AG08395 (cell line): ENCODE measurements around the gene KIF3B.
"Not testable (repeated sequence)": the region's sequence is repeated elsewhere in the genome, so short reads cannot be mapped to it uniquely, and the experiment has no call there.

Experiments
- DNase-seq: peaks from one replicate; pipeline ENCODE4 v3.0.0; 2012; ENCODE audit warnings: mixed read lengths, low spot score

Gene KIF3B

DNA sequence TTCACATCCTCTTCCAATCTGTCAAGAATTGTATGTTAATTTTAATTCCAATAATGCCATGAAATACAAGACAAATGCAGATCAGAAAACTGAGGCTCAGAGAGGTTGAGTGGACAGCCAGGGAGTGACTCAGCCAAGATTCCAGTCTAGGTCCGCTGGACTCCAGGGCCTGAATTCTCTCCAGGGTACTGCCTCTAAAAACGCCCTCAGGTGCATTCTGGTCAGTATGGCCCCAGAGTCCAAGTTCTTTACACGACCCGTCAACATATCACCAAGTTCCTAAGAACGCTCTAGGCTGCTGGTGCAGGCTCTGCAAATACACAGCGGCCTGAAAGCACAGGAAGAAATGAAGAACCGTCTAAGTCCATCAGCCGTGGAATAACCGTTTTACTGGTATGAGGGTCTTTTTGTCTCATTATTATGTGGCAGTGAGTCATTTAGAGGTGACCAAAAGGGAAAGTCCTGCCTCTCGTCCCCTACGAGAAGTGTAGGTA lies 80.0 kb downstream of the KIF3B start:
- peak; percentile 10 for DNase-seq

DNA sequence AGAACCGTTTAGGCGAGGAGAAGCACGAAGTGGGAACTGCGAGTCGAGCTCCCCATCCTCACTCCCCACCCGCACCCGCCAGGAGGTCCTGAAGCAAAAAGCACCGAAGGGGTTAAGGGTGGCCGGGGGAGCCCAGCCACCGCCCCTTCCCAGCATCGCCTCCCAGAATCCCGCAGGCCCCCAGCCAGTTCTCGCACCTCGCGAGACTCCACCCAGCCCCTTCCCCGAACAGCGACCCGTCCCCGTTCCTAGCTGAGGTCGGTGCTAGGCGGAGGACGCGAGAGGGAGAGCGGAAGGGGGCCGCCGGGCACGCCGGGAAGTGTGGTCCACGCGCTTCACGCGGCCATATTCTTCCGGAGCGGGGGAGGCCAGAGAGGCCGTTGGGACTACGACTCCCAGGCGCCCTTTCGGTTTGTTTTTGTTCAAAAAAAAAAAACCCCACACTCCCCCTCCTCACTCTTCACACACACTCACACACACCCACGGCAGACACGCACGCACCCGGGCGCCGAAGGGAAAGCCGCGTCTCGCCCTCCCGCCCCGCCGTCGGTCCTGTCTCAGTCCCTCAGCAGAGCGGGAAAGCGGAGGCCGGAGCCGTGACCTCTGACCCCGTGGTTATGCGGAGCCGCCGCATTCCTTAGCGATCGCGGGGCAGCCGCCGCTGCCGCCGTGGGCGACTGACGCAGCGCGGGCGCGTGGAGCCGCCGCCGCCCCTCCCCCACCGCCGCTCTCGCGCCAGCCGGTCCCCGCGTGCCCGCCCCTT lies 80.6 kb downstream of the KIF3B start, which contains the start of gene ASXL1:
TSS of gene ASXL1 (plus strand) at position 463 of the 763 bp plus-strand sequence. CDS start 445 bp downstream, outside the sequence.
- DNase-seq: peak; percentile 89

DNA sequence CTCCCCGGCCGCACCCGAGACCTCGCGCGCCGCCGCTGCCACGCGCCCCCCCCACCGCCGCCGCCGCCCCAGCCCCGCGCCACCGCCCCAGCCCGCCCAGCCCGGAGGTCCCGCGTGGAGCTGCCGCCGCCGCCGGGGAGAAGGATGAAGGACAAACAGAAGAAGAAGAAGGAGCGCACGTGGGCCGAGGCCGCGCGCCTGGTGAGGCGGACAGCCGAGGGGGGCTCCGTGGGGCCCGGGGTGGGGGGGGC lies 81.1 kb downstream of the KIF3B start:
- DNase-seq: no peak

DNA sequence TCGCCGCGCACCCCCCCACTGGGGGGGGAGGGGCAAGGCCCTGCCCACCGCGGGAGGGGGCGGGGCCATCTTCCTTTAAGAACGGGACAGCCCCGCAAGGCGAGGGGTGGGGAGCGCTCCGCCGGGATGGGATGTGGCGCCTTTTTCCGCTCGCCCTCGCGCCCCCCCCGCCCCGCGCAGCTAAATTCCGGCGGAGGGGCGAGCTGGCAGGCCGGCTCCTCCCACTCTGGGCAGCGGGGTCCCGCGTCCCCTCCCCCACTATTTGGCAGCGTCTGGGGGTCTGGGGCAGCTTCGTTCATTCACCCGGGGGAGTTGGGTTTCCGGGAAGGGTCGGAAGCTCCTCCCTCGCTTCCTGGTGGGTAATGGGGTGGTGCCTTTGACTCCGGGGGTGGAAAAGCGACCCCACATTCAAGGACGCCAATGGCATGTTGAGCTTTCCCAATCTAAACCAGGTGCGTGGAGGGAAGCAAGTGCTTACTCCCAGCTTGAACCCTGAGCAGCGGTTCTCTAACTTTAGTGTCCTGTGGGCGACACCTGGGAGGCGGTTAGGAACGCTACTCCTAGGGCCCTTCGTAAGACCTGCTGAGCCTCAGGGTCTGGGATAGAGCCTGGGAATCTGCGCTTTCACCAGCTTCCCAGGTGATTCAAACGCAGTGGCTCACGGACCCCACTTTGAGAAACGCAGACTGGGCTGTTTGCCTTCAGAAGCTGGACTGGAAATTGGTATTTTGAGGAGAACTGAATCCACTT lies 81.6 kb downstream of the KIF3B start:
- DNase-seq: peak; percentile 77

DNA sequence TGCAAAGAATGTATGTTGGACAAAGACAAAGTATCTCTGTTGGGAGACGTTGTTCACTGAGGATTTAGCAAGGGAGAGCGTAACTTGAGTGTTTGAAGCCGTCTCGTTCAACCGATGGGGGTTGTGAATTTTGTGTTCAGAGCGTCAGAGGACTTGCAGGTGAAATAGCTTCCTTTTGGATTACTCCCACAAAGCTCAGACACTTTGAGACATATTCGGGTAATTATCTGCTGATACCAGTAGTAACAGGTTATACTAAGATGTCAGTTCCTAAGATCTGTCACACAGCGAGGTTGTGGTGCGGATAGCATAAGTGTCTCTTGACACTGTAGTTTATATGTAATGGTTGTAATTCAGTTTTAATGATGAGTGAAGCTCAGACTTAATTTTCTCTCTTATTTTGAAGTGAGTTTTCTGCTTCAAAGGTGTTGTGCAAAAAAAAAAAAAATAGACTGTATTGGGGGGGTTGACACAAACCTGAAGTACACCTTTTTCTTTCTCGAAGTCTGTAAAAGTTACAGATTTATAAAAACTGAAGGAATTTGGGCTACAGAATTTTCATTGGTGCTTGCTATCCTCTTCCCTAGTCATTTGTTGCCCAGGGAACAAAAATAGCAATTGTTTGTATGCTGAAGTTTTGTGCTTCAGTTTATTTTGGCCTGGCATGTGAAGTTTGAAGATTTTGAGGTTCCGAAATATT lies 82.3 kb downstream of the KIF3B start:
- peak; percentile 45 for DNase-seq

DNA sequence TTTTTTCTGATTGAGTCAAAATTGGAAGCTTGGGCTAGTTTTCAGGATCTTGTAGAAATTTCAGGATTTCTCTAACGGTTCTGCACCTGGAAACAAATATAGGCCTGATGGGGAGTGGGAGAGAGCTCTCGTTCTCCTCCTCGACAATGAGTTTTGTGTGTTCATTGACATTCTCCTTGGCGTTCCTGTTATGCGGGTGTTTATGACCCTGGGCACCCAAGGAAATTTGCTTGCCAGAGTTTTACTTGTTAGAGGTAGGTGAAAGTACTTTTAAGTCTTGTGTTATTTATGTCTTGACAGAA lies 82.8 kb downstream of the KIF3B start:
- no peak for DNase-seq

DNA sequence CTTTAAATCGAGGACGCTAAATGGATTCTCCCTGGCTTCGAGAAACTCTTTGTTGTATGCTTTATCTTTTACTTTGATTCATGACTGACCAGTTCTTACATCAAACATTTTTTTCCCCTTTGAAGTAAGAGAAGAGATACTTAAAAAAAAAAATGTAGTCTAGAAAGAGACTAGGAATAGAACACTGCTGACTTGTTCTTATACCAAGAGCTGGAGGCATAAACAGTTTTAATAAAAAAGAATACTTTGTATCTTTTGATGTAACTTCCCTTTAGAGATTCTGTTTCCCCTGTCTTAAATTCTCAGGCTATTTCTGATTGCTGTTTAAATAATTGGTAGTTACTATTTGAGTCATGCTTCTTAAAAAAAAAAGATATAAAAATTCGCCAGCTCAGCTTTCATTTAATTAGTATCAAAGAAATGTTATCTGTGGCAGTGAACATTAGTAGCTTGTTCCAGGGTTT lies 85.5 kb downstream of the KIF3B start:
- no peak for DNase-seq

DNA sequence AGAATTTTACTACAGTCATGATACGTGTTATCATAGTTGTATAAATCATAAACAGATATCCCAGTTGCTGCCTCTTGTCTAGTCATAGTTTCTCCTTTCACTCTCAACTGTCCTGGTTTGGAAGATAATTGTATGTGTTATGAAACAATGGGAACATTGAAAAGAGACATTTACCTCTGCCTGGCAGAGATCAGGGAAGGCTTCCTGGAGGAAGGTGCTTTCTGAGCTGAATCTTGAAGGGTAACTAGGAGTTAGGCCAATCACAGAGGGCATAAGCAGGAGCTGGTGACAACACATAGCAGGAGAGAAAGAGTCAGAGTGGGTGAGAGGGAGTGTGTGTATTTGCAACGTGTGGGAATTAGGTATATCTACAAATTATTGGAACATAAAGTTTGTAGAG lies 86.0 kb downstream of the KIF3B start:
- DNase-seq: no peak

DNA sequence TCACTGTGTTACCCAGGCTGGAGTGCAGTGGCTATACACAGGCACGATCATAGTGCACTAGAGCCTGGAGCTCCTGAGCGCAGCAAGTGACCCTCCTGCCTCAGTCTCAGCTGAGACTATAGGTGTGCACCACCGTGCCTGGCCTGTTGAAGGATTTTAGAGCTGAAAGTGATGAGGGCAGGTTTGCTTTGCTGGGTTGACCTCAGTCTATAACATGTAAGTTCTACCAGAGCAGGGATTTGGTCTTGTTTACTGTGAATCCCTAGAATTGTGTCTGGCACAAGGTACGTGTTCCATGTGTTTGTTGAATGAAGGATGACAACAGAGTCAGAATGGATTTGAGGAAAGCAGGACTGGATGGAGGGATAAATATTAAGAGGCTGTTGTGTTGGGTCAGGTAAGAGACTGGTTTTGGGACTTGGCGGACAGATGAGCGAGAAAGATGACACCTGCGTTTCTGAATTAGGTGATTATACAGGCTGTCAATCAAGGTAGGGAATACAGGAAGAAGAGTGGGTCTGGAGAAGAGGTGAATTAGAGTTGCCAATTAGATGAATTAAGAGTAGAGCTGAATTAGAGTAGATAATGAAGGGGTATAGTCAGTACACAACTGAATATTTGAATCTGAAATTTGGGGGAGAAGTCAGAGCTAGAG lies 87.2 kb downstream of the KIF3B start:
- no peak for DNase-seq

DNA sequence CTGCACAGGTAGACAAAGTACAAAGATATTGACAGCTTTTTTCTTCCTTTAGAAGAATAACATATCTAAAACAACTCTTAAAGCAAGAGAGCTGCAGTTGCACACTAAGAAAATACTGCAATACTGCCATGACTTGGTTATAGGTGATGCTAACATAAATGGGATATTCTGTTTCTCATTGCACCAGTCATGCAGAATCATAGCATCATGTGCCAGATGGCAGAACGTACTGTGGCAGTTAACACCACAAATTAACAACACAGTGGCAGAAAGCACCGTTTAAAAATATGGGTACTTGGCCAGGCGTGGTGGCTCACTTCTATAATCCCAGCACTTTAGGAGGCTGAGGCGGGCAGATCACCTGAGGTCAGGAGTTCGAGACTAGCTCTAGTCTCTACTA lies 88.1 kb downstream of the KIF3B start:
- no peak for DNase-seq

DNA sequence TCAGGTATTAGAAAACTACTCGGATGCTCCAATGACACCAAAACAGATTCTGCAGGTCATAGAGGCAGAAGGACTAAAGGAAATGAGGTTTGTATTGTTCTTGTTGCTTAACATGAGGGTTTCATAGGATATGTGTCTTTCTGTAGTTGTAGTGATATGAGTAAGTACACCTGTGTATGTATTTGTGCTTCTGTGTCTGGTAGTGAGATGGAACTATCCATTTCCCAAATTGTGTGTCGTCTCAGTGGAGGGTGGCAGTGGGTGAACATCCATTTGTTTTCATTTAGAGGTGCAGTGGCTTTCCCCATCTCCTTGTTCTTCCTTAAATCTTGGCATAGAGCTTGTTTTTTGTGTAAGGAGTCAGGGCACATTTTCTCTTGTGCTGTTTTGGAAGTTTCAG lies 88.9 kb downstream of the KIF3B start:
- no peak for DNase-seq

DNA sequence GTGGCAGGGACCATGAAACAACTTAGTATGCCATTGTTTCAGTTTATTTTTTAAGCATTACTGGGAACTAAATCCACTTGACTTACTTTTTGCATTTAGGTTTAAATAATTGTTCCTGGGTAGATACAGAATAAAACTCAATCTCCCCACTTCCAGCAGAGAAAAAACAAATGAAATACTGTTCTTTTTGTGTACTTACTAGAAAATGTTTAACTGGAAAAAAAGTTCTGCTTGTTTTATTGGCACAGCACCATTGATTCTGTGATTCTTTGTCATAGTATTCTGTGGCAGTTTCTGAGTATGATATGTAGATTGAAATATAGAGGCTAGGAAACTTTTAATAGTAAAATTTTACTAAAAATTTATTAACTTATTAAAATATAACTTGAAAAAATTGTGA lies 90.9 kb downstream of the KIF3B start:
- DNase-seq: no peak

DNA sequence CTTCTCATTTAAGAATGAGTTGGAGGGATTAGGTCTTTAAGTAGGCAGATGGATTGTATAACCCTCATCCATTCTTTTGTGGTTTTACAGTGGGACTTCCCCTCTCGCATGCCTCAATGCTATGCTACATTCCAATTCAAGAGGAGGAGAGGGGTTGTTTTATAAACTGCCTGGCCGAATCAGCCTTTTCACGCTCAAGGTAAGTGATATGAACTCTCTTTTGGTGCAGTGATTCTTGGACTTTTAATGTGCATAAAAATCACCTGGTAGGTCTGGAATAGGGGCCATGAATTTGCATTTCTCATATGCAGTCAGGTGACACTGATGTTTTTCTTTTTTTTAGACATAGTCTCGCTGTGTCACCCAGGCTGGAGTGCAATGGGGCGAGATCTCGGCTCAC lies 91.5 kb downstream of the KIF3B start:
- DNase-seq: no peak

DNA sequence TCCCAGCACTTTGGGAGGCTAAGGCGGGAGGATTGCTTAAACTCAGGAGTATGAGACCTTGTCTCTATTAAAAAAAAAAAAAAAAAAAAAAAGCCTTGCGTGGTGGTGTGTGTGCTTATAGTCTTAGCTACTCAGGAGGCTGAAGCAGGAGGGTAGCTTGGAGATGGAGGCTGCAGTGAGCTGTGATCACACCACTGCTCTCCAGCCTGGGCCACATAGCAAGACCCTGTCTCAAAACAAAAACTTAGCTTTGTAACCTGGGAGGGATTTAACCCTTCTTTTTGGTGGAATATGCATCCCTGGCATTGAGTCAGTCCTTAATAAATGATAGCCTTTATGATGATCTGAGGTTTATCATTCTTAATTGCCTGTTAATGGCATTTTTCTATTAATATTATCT lies 93.4 kb downstream of the KIF3B start:
- no peak for DNase-seq

DNA sequence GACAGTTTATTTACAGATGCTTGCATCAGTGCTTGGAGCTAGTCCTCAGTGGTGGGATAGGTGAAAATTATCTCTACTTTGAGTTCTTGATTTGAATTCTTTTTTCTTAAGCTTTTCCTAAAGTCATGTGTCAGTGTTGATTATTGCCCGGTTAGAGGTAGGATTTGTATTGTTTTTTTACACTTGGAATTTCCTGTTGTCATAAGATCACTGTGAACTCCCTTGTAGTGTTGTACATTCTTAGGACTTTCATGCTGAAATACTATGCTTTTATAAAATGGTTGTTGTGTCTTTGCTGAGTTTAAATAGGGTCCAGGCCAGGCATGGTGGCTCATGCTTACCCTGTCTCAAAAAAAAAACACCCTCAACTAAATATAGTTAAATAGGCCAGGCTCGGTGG lies 101.0 kb downstream of the KIF3B start:
- DNase-seq: no peak

DNA sequence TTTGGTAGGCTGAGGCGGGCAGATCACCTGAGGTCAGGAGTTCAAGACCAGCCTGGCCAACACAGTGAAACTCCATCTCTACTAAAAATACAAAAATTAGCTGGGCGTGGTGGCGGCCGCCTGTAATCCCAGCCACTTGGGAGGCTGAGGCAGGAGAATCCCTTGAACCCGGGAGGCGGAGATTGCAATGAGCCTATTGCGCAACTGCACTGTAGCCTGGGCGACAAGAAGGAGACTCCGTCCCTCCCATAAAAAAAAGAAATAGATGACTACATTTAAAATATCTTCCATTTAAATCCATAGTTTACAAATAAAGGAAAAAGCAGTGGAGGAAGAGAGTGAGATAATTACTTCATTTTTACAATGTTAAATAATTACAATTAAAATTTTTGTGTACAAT lies 102.6 kb downstream of the KIF3B start:
- DNase-seq: not testable (repeated sequence)

DNA sequence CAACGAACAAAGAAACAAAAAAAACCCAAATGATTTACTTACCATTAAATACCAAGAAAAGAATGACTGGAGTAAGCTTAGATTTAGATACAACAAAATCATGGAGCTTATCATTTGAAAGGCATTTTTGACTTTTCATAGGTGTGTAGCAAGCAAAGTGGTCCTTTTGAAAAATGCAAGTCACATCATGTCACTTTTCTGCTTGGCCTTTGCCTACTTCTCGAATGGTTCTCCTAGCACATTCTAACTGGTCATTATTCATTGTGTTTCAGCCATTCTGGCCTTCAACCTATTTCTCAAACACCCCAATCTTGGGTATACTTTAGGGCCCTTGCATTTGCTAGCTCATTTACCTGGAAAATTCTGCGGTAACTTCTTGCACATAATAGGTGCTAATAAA lies 103.3 kb downstream of the KIF3B start:
- no peak for DNase-seq

DNA sequence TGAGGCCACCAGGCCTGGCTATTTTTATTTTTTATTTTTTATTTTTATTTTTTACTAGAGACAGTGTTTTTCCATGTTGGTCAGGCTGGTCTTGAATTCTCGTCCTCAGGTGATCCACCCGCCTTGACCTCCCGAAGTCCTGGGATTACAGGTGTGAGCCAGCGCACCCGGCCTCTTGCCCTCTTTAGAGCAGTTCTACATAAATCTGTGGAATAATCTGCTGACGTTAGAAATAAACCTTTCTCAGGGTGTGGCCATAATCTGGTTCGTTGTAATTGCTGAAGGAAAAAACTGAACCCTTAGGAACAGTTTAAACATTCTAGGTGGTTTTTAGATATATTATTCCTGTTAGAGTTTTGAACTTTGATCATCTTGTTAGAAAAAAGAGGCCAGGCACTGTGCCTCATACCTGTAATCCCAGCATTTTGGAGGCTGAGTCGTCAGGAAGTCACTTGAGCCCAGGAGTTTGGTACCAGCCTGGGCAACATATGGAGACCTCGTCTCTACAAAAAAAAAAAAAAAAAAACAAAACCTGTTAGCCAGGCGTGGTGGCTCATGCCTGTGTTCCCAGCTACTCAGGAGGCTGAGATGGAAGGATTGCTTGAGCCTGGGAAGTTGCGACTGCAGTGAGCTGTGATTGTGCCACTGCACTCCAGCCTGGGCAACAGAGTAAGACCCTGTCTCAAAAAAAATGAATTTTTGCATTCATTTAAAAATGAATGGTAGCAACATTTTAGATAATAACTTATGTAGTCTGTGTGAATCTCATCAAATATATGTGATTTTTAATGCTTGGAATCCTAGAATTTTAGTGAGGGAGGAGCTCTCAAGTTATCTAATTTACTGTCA lies 104.9 kb downstream of the KIF3B start:
- DNase-seq: no peak

DNA sequence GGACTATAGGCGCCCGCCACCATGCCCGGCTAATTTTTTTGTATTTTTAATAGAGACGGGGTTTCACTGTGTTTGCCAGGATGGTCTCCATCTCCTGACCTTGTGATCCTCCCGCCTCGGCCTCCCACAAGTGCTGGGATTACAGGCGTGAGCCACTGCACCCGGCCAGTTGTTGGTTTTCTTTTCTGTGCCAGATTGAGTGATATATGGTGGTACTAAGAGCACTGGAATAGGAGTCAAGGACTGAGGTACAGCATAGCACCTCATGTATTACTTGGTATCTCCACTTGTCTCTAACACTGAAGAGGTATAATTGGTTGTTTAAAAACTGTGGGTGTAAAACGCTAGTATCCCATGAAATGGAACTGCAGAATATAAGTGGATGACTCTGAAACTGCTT lies 106.0 kb downstream of the KIF3B start:
- DNase-seq: not testable (repeated sequence)
